ENCODE measurements around the gene ACAD10. TPM values are rescaled to one million over a fixed set of nuclear protein-coding genes. Genes with fewer than 3 reads are reported as not detected.
"Not testable (repeated sequence)": the region's sequence is repeated elsewhere in the genome, so short reads cannot be mapped to it uniquely, and the experiment has no call there.

ACAD10 gene
- total RNA-seq, 1 experiment from 2014 or later, result 25.3 TPM

DNA sequence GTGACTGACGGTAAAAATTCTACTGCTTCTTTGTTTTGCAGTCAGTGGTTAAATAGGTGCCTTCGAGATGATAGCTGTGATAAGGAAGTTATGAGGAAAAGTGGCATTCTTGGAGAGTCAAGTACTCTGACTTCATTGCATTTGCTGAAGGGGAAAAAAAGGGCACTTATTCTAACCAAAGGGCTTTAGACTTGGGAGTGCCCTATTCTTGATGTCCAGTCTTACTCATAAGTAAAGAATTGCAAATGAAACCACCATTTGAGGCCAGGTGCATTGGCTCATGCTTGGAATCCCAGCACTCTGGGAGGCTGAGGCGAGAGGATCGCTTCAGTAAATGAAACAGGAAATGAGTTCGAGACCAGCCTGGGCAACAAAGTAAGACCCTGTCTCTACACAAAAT is 40.4 kb upstream of the ACAD10 start (continued):
- TF ChIP-seq ZBTB33 (IDR thresholded peaks at IDR 0.05; ENCODE audit: extremely low read depth, insufficient replicate concordance, low read length), result no peak
- no peak for TF ChIP-seq ELF1 (IDR thresholded peaks at IDR 0.05; ENCODE audit: borderline replicate concordance, low read depth)
- no peak for TF ChIP-seq FOSL1 (IDR thresholded peaks at IDR 0.05; ENCODE audit: low read depth)
- no peak for TF ChIP-seq EZH2 (IDR thresholded peaks at IDR 0.05)
- TF ChIP-seq SP1 (IDR thresholded peaks at IDR 0.05; ENCODE audit: low read depth), result no peak
- TF ChIP-seq RAD21 (IDR thresholded peaks at IDR 0.05; ENCODE audit: low read depth), result no peak
- TF ChIP-seq, protein P1, sequence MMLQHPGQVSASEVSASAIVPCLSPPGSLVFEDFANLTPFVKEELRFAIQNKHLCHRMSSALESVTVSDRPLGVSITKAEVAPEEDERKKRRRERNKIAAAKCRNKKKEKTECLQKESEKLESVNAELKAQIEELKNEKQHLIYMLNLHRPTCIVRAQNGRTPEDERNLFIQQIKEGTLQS (IDR thresholded peaks at IDR 0.05), result no peak

DNA sequence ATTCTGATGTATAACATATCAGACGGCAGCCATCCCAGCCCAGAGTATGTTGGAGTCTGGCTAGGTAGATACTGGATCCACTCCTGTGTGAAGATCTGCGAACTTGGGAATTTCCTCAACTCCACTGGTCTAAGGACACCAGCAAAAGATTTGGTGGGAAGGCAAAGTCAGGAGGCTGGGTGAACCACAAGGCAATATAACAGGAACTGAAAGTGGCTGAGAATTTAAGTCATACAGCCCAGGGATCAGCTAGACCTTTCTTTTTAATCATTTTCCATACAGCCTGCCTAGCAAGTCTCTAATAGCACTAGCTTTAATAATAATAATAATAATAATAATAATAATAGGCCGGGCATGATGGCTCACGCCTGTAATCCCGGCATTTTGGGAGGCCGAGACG is 34.9 kb upstream of the ACAD10 start:
- H3K9me2 ChIP-seq (ENCODE audit: insufficient read depth), result no peaks in the 10 kb centered on the region
- H3K4me1 ChIP-seq (ENCODE audit: control insufficient read depth in 1 of 2, insufficient read depth in 2 of 2, low read length in 2 of 2), result peaks cover 0 to under 1% of the 10 kb centered on the region in 2 experiments; a peak in 1 of 4 replicates
- ChIA-PET RAD21 (ENCODE audit: low non-redundant PET in 1 of 2, low total read pairs in 2 of 2, uncharacterized antibody in 2 of 2, unreplicated experiment in 2 of 2) (no interaction called here), POLR2A (no interaction called here), CTCF (no interaction called here)
- ATAC-seq, result no peak
- TF ChIP-seq ELF1 (IDR thresholded peaks at IDR 0.05; ENCODE audit: borderline replicate concordance, low read depth) (no peak), JUND (IDR thresholded peaks at IDR 0.05) (no peak), CEBPB (IDR thresholded peaks at IDR 0.05; ENCODE audit: low read depth) (no peak), SRF (IDR thresholded peaks at IDR 0.05; ENCODE audit: low read depth) (no peak), POLR2A (IDR thresholded peaks at IDR 0.05; ENCODE audit: borderline replicate concordance, extremely low read depth, insufficient read depth, insufficient read length) (no peak), FOSL1 (IDR thresholded peaks at IDR 0.05; ENCODE audit: low read depth) (no peak), EZH2 (IDR thresholded peaks at IDR 0.05) (no peak), CTCF (IDR thresholded peaks at IDR 0.05 in 2 of 3, conservative IDR thresholded peaks at IDR 0.05 in 1 of 3; ENCODE audit: borderline replicate concordance in 1 of 3, insufficient read depth in 1 of 3, low read depth in 2 of 3, low read length in 2 of 3) (no peak)
- TF ChIP-seq, protein P2, sequence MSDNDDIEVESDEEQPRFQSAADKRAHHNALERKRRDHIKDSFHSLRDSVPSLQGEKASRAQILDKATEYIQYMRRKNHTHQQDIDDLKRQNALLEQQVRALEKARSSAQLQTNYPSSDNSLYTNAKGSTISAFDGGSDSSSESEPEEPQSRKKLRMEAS (IDR thresholded peaks at IDR 0.05), result no peak
- H3K4me3 ChIP-seq (replicated peaks in 1 of 2; ENCODE audit: low read depth in 1 of 2, low read length in 2 of 2), result no peak overlapping the region
- no peak overlapping the region for H3K4me2 ChIP-seq (ENCODE audit: low read length)
- no peak for DNase-seq (ENCODE audit: low read depth, low spot score)
- no peak overlapping the region for H3K27ac ChIP-seq (ENCODE audit: low read depth, low read length)
- intact Hi-C loops (cut with micrococcal nuclease), result no loop called here
- peaks cover 12 to 26% of the 10 kb centered on the region in 2 experiments; a peak in 3 of 4 replicates for H3K36me3 ChIP-seq (ENCODE audit: control insufficient read depth in 1 of 2, insufficient read depth in 2 of 2, low read length in 2 of 2)
- no TSS peak for BruUV-seq (replicated peaks)
- H3K27me3 ChIP-seq (ENCODE audit: insufficient read depth, low read length), result no peaks in the 10 kb centered on the region
- no peak overlapping the region for H2AFZ ChIP-seq (ENCODE audit: low read depth, low read length, poor library complexity, severe bottlenecking)
- H3K79me2 ChIP-seq (ENCODE audit: insufficient read depth, low read length), result no peaks in the 10 kb centered on the region
- no peaks in the 10 kb centered on the region for H4K20me1 ChIP-seq (ENCODE audit: insufficient read depth)
- H3K9me3 ChIP-seq (ENCODE audit: control insufficient read depth in 1 of 2, insufficient read depth in 1 of 2, low read depth in 1 of 2, low read length in 2 of 2), result no peaks in the 10 kb centered on the region
- no peak overlapping the region for H3K9ac ChIP-seq (ENCODE audit: low read length)

- peaks cover 11 to 29% of the 10 kb centered on the region in 2 experiments; a peak in 3 of 4 replicates for H3K36me3 ChIP-seq (ENCODE audit: control insufficient read depth in 1 of 2, insufficient read depth in 2 of 2, low read length in 2 of 2)
- H3K4me1 ChIP-seq (ENCODE audit: control insufficient read depth in 1 of 2, insufficient read depth in 2 of 2, low read length in 2 of 2); DNase-seq (ENCODE audit: low read depth, low spot score); H3K4me3 ChIP-seq (replicated peaks in 1 of 2; ENCODE audit: low read depth in 1 of 2, low read length in 2 of 2); H3K9me3 ChIP-seq (ENCODE audit: control insufficient read depth in 1 of 2, insufficient read depth in 1 of 2, low read depth in 1 of 2, low read length in 2 of 2); CTCF ChIA-PET; H3K79me2 ChIP-seq (ENCODE audit: insufficient read depth, low read length); H3K27ac ChIP-seq (ENCODE audit: low read depth, low read length); H3K4me2 ChIP-seq (ENCODE audit: low read length); RAD21 ChIA-PET (ENCODE audit: low non-redundant PET in 1 of 2, low total read pairs in 2 of 2, uncharacterized antibody in 2 of 2, unreplicated experiment in 2 of 2); H3K9ac ChIP-seq (ENCODE audit: low read length); POLR2A ChIA-PET; intact Hi-C loops (cut with micrococcal nuclease); ATAC-seq; H2AFZ ChIP-seq (ENCODE audit: low read depth, low read length, poor library complexity, severe bottlenecking); BruUV-seq (replicated peaks); H3K9me2 ChIP-seq (ENCODE audit: insufficient read depth); H3K27me3 ChIP-seq (ENCODE audit: insufficient read depth, low read length); H4K20me1 ChIP-seq (ENCODE audit: insufficient read depth): not testable (repeated sequence)
Measured at GRCh38 chr12:111652530-111652929, 33.3 kb upstream of the ACAD10 start.

Data from HCT116 (cell line).